Mucosa of rectum (tissue), 2 donors: ENCODE data around the gene TIMM10B.

Source experiments
- H3K27ac ChIP-seq, 2 donors: one replicate each; pipeline ENCODE4 v1.7.0; 2013; ENCODE audit warnings: inconsistent platforms in 2 of 2, low read depth in 2 of 2, low read length in 2 of 2
- H3K27me3 ChIP-seq, 2 donors: one replicate each; pipeline ENCODE4 v1.7.0; 2013; ENCODE audit warnings: low read length in 2 of 2; ENCODE audit not compliant: control insufficient read depth in 2 of 2, insufficient read depth in 2 of 2
- H3K36me3 ChIP-seq, 2 donors: one replicate each; pipeline ENCODE4 v1.7.0; 2013; ENCODE audit warnings: low read length in 2 of 2; ENCODE audit not compliant: control insufficient read depth in 2 of 2, insufficient read depth in 2 of 2
- H3K4me1 ChIP-seq, 2 donors: one replicate each; pipeline ENCODE4 v1.7.0; 2013; ENCODE audit warnings: low read length in 2 of 2, mild to moderate bottlenecking in 1 of 2; ENCODE audit not compliant: control insufficient read depth in 2 of 2, insufficient read depth in 2 of 2
- H3K4me3 ChIP-seq, 2 donors: one replicate each; pipeline ENCODE4 v1.7.0; 2013; ENCODE audit warnings: low read length in 2 of 2
- H3K9ac ChIP-seq, 2 donors: one replicate each; pipeline ENCODE4 v1.7.0; 2013; ENCODE audit warnings: low read length in 2 of 2, low read depth in 1 of 2, mild to moderate bottlenecking in 1 of 2
- H3K9me3 ChIP-seq, 2 donors: one replicate each; pipeline ENCODE4 v1.7.0; 2013; ENCODE audit warnings: low read length in 2 of 2; ENCODE audit not compliant: control insufficient read depth in 2 of 2
- donor health status: healthy.
- donor health status: Normal muscosa, but diverticular disease.

TIMM10B gene, protein sequence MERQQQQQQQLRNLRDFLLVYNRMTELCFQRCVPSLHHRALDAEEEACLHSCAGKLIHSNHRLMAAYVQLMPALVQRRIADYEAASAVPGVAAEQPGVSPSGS

DNA sequence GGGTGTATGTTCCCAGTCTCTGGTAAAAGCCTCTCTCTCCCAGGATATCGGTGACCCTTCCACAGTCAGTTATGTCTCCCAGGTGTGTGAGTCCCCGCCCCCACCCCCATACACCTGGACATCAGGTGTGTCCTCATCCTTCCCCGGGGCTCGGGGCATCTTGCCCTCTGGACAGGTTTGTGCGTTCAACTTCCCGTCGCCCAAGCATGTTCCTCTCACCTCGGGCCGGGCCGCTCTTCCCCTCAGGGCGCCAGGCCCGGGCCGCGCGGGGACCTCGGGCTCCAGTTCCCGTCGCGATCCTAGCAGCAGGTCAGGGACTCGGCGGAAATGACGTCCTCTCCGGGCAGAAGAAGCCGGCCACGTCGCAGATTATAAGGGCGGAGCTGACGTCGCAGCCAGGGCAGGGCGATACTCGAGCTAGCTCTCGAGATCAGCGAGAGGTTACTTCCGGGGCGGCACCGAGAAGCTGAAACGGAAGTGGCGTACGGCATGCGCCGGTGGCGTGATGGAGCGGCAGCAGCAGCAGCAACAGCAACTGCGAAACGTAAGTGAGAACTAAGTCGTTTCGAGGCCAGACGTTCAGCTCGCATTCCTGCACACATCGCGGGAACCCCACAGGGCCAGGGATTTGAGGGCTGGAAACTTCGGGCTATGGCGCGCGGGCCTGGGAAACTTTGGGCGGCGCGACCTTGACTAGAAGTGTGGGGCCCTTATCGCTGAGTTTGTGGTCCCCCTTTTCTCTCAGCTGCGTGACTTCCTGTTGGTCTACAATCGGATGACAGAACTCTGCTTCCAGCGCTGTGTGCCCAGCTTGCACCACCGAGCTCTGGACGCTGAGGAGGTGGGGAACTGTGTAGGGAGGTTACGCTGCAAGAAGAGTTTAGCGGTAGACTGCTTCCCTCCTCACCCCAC is at the start of gene TIMM10B, which contains the start of gene ARFIP2:
TSS of gene TIMM10B (plus strand) at position 490 of the 912 bp plus-strand sequence. CDS start at position 506, 16 bp downstream.
TSS of gene ARFIP2 (minus strand) at position 320 of the 912 bp plus-strand sequence. CDS start 910 bp downstream, outside the sequence.
- Histone ChIP-seq H3K4me1 (peaks cover 32 to 34% of the 10 kb centered on the region in 2 donors), H3K27me3 (no peaks in the 10 kb centered on the region), H3K4me3 (peak within 1 kb of the TSS; percentile 91 to 98), H3K9ac (peak within 1 kb of the TSS; percentile 70 to 93), H3K9me3 (no peaks in the 10 kb centered on the region), H3K27ac (peak within 1 kb of the TSS; percentile 90 to 95), H3K36me3 (peaks cover 44 to 63% of the 10 kb centered on the region in 2 donors)

DNA sequence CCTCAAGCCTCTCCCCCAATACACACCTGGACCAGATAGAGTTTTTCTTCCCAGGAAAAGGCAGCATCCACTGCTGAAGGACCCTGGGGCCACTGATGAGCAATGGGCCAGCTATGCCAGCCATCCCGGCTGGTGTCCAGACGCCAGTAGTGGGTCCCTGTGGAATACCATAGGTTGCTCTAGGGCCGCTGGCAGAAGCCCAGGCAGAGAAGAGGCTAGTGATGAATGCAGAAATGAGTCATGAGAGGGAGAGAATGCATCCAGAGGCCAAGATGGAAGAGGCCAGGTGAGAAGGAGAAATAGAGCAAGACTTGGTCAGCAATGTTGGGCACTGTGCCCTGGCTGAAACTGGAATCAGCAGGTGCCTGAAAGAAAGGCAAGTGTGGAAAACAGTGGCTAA is 49.4 kb upstream of the TIMM10B start:
- H3K9ac ChIP-seq, result no peak overlapping the region
- no peaks in the 10 kb centered on the region for H3K4me1 ChIP-seq
- H3K4me3 ChIP-seq, result no peak overlapping the region
- no peaks in the 10 kb centered on the region for H3K9me3 ChIP-seq
- H3K36me3 ChIP-seq, result no peaks in the 10 kb centered on the region
- H3K27me3 ChIP-seq, result no peaks in the 10 kb centered on the region
- H3K27ac ChIP-seq, result no peak overlapping the region

DNA sequence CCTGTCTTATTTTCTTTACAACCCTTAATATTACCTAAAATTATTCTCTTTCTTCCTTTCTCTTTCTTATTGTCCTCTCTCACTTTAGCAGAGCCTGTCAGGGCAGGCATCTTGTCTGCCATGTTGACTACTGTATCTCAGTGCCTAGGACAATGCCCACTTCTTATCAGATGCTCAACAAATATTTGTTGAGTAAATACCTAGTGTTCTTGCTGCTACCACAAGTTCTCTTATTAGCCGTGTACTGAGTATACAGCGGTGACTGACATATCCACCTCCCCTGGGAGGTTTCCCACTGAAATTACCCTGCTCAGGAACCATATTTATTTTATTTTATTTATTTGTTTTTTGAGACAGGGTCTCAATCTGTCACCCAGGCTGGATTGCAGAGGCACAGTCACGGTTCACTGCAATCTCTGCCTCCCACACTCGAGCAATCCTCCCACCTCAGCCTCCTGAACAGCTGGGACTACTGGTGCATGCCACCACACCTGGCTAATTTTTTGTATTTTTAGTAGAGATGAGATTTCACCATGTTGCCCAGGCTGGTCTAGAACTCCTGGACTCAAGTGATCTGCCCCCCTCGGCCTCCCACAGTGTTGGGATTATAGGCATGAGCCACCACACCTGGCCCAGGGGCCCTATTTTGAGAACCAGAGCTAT is 47.2 kb upstream of the TIMM10B start:
- no peaks in the 10 kb centered on the region for H3K27me3 ChIP-seq
- no peaks in the 10 kb centered on the region for H3K36me3 ChIP-seq
- no peak overlapping the region for H3K27ac ChIP-seq
- H3K9ac ChIP-seq, result no peak overlapping the region
- H3K9me3 ChIP-seq, result no peaks in the 10 kb centered on the region
- no peak overlapping the region for H3K4me3 ChIP-seq
- no peaks in the 10 kb centered on the region for H3K4me1 ChIP-seq

- no peaks in the 10 kb centered on the region for H3K9me3 ChIP-seq
- no peak overlapping the region for H3K27ac ChIP-seq
- no peaks in the 10 kb centered on the region for H3K27me3 ChIP-seq
- no peaks in the 10 kb centered on the region for H3K4me1 ChIP-seq
- no peak overlapping the region for H3K4me3 ChIP-seq
- H3K9ac ChIP-seq, result no peak overlapping the region
- no peaks in the 10 kb centered on the region for H3K36me3 ChIP-seq
Measured at GRCh38 chr11:6437423-6437822, 43.9 kb upstream of the TIMM10B start.

GRCh38 chr11:6437993-6438392 is 43.3 kb upstream of the TIMM10B start:
- Histone ChIP-seq H3K9ac (no peak overlapping the region), H3K4me1 (no peaks in the 10 kb centered on the region), H3K27me3 (no peaks in the 10 kb centered on the region), H3K4me3 (no peak overlapping the region), H3K27ac (no peak overlapping the region), H3K36me3 (no peaks in the 10 kb centered on the region), H3K9me3 (no peaks in the 10 kb centered on the region)

GRCh38 chr11:6438979-6439571 is 42.2 kb upstream of the TIMM10B start:
- Histone ChIP-seq H3K27ac (no peak overlapping the region), H3K27me3 (no peaks in the 10 kb centered on the region), H3K36me3 (no peaks in the 10 kb centered on the region), H3K9ac (no peak overlapping the region), H3K4me1 (no peaks in the 10 kb centered on the region), H3K4me3 (no peak overlapping the region), H3K9me3 (no peaks in the 10 kb centered on the region)

GRCh38 chr11:6440906-6441358 is 40.4 kb upstream of the TIMM10B start, which contains the start of gene HPX:
Gene HPX, minus strand, starts transcription at chr11:6440987. Its CDS starts 24 bp downstream, at chr11:6440963.
- H3K4me1 ChIP-seq, result no peaks in the 10 kb centered on the region
- no peaks in the 10 kb centered on the region for H3K36me3 ChIP-seq
- H3K9ac ChIP-seq, result no peak within 1 kb of the TSS
- no peaks in the 10 kb centered on the region for H3K27me3 ChIP-seq
- no peak within 1 kb of the TSS for H3K4me3 ChIP-seq
- no peaks in the 10 kb centered on the region for H3K9me3 ChIP-seq
- H3K27ac ChIP-seq, result no peak within 1 kb of the TSS

DNA sequence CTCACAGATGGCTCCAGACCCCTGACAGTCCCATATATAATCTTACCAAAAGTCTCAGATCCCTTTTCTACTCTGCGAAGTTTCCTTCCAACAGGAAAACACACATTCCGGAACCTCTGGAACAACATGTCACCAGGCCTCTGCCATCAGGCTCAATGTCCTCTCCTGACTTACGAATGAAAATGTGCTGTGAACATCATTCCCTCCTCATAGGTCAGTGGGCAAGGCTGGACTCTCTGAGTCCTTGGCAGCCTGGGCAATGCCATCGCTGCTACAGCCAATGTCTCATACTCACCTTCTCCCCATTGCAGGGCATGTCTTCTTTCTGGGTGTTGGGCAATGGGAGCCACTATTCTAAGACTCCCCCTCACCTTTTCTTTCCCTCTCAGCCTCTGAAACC is 38.9 kb upstream of the TIMM10B start:
- no peaks in the 10 kb centered on the region for H3K9me3 ChIP-seq
- no peaks in the 10 kb centered on the region for H3K27me3 ChIP-seq
- H3K27ac ChIP-seq, result no peak overlapping the region
- H3K4me1 ChIP-seq, result no peaks in the 10 kb centered on the region
- no peak overlapping the region for H3K4me3 ChIP-seq
- no peaks in the 10 kb centered on the region for H3K36me3 ChIP-seq
- H3K9ac ChIP-seq, result no peak overlapping the region

GRCh38 chr11:6443269-6444003 is 37.9 kb upstream of the TIMM10B start:
- no peak overlapping the region for H3K27ac ChIP-seq
- peaks cover under 1 to 2% of the 10 kb centered on the region in 2 donors for H3K36me3 ChIP-seq
- no peaks in the 10 kb centered on the region for H3K9me3 ChIP-seq
- H3K27me3 ChIP-seq, result no peaks in the 10 kb centered on the region
- no peak overlapping the region for H3K4me3 ChIP-seq
- H3K9ac ChIP-seq, result no peak overlapping the region
- no peaks in the 10 kb centered on the region for H3K4me1 ChIP-seq
